Measurements from ENCODE around the gene RIPOR3. TPM values are rescaled to one million over a fixed set of nuclear protein-coding genes. Genes with fewer than 3 reads are reported as not detected.
"Not testable (repeated sequence)": the region's sequence is repeated elsewhere in the genome, so short reads cannot be mapped to it uniquely, and the experiment has no call there.

The RIPOR3 gene
- total and polyA plus RNA-seq, 2 donors from 2014 or later: 10.5 to 14.6 TPM

DNA sequence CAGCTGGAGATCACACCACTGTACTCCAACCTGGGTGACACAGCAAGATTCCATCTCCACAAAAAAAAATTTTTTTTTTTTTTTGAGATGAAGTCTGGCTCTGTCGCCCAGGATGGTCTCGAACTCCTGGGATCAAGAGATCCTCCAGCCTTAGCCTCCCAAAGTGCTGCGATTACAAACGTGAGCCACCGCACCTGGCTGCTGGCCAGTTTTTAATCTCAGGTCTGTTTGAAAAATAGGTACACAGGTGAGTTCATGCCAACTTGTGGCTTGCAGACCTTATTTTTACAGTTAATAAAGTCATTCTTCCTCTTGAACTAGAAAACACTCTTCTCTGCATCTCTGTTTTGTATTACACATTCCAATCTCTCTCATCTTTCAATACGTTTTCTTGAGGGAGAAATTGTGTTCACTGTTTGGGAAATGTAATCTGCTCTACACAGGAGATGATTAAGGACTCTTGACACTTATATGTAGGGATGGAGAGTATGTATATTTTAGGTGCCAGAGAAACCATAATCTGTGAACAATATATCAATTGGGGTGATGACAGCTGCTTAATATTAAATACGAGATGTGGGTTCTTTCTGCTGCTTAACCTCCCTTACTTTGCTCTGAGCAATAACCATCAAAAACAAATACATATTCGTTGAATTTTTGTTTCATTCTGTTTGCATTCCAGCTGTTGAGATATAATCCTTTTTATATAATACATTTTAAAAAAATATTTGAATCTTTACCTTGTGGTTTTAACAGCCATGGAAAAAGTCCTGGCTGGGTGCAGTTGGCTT lies 17.7 kb upstream of the RIPOR3 start:
- no peaks in the 10 kb centered on the region for H3K9me3 ChIP-seq (ENCODE audit: control insufficient read depth in 2 of 3, insufficient read depth in 1 of 3, low read length in 3 of 3)
- no peaks in the 10 kb centered on the region for H3K27me3 ChIP-seq (ENCODE audit: control insufficient read depth, insufficient read depth, low read length)
- intact Hi-C loops (cut with DNase I): no loop called here
- H3K27ac ChIP-seq (ENCODE audit: low read depth in 2 of 2, low read length in 2 of 2): no peak overlapping the region
- no peaks in the 10 kb centered on the region for H3K36me3 ChIP-seq (ENCODE audit: control insufficient read depth in 2 of 3, insufficient read depth in 3 of 3, low read length in 3 of 3)
- TF ChIP-seq, protein P1, sequence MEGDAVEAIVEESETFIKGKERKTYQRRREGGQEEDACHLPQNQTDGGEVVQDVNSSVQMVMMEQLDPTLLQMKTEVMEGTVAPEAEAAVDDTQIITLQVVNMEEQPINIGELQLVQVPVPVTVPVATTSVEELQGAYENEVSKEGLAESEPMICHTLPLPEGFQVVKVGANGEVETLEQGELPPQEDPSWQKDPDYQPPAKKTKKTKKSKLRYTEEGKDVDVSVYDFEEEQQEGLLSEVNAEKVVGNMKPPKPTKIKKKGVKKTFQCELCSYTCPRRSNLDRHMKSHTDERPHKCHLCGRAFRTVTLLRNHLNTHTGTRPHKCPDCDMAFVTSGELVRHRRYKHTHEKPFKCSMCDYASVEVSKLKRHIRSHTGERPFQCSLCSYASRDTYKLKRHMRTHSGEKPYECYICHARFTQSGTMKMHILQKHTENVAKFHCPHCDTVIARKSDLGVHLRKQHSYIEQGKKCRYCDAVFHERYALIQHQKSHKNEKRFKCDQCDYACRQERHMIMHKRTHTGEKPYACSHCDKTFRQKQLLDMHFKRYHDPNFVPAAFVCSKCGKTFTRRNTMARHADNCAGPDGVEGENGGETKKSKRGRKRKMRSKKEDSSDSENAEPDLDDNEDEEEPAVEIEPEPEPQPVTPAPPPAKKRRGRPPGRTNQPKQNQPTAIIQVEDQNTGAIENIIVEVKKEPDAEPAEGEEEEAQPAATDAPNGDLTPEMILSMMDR (IDR thresholded peaks at IDR 0.05; ENCODE audit: borderline replicate concordance, extremely low read depth, insufficient read depth): no peak
- H3K4me3 ChIP-seq (ENCODE audit: low read length in 3 of 3): no peak overlapping the region
- FAIRE-seq (no peak), DNase-seq (no peak)
- H3K9ac ChIP-seq (ENCODE audit: low read length in 3 of 3): no peak overlapping the region
- H3K4me1 ChIP-seq (ENCODE audit: control insufficient read depth in 2 of 3, insufficient read depth in 2 of 3, low read depth in 1 of 3, low read length in 3 of 3): peaks cover 0 to 5% (median 3%) of the 10 kb centered on the region in 3 donors

DNA sequence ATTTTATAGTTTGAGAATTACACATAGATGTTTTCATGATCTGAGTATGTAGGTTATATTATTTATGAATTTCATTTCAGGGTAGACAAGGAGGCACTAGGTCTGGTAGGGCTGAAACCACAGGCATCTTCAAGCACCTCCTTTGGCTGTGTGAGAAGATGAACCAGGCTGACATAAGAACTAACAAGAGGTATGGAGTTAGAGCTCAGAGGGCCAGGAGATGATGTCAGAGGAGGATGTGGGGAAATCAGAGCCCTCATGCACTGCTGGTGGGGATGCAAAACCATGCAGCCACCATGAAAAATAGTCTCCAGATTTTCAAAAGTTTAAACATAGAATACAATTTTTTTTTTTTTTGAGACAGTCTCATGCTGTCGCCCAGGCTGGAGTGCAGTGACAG lies 13.6 kb upstream of the RIPOR3 start:
- FAIRE-seq (no peak), DNase-seq (no peak)
- Histone ChIP-seq H3K4me3 (ENCODE audit: low read length in 3 of 3) (no peak overlapping the region), H3K4me1 (ENCODE audit: control insufficient read depth in 2 of 3, insufficient read depth in 2 of 3, low read depth in 1 of 3, low read length in 3 of 3) (peaks cover 0 to 3% (median 2%) of the 10 kb centered on the region in 3 donors), H3K27me3 (ENCODE audit: control insufficient read depth, insufficient read depth, low read length) (no peaks in the 10 kb centered on the region), H3K9ac (ENCODE audit: low read length in 3 of 3) (no peak overlapping the region), H3K36me3 (ENCODE audit: control insufficient read depth in 2 of 3, insufficient read depth in 3 of 3, low read length in 3 of 3) (no peaks in the 10 kb centered on the region), H3K9me3 (ENCODE audit: control insufficient read depth in 2 of 3, insufficient read depth in 1 of 3, low read length in 3 of 3) (no peaks in the 10 kb centered on the region), H3K27ac (ENCODE audit: low read depth in 2 of 2, low read length in 2 of 2) (no peak overlapping the region)
- intact Hi-C loops (cut with DNase I): no loop called here
- TF ChIP-seq, protein P1 (IDR thresholded peaks at IDR 0.05; ENCODE audit: borderline replicate concordance, extremely low read depth, insufficient read depth): no peak

DNA sequence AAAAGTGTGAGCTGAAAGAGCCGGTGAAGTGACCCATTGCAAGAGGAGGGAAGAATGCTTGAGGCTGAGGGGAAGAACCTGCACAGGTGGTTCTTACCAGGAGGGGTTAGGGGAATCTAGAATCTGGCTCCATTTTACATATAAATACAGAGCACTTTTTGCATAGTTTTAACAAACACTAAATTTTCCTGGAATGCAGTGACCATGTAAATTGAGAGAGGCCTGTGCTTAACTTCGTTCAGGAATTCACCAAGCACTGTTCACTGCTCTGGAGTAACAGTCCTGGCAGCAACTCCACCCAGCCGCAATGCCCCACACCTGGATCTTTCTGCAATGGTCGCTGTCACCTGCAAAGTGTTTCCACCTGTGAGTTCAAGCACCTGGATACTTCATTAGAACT lies 13.2 kb upstream of the RIPOR3 start:
- no peak overlapping the region for H3K4me3 ChIP-seq (ENCODE audit: low read length in 3 of 3)
- intact Hi-C loops (cut with DNase I): no loop called here
- no peak for FAIRE-seq
- no peak overlapping the region for H3K9ac ChIP-seq (ENCODE audit: low read length in 3 of 3)
- no peak overlapping the region for H3K27ac ChIP-seq (ENCODE audit: low read depth in 2 of 2, low read length in 2 of 2)
- peaks cover 0 to 3% (median 2%) of the 10 kb centered on the region in 3 donors for H3K4me1 ChIP-seq (ENCODE audit: control insufficient read depth in 2 of 3, insufficient read depth in 2 of 3, low read depth in 1 of 3, low read length in 3 of 3)
- TF ChIP-seq, protein P1 (IDR thresholded peaks at IDR 0.05; ENCODE audit: borderline replicate concordance, extremely low read depth, insufficient read depth): no peak
- DNase-seq: no peak
- H3K36me3 ChIP-seq (ENCODE audit: control insufficient read depth in 2 of 3, insufficient read depth in 3 of 3, low read length in 3 of 3): no peaks in the 10 kb centered on the region
- no peaks in the 10 kb centered on the region for H3K27me3 ChIP-seq (ENCODE audit: control insufficient read depth, insufficient read depth, low read length)
- H3K9me3 ChIP-seq (ENCODE audit: control insufficient read depth in 2 of 3, insufficient read depth in 1 of 3, low read length in 3 of 3): no peaks in the 10 kb centered on the region

DNA sequence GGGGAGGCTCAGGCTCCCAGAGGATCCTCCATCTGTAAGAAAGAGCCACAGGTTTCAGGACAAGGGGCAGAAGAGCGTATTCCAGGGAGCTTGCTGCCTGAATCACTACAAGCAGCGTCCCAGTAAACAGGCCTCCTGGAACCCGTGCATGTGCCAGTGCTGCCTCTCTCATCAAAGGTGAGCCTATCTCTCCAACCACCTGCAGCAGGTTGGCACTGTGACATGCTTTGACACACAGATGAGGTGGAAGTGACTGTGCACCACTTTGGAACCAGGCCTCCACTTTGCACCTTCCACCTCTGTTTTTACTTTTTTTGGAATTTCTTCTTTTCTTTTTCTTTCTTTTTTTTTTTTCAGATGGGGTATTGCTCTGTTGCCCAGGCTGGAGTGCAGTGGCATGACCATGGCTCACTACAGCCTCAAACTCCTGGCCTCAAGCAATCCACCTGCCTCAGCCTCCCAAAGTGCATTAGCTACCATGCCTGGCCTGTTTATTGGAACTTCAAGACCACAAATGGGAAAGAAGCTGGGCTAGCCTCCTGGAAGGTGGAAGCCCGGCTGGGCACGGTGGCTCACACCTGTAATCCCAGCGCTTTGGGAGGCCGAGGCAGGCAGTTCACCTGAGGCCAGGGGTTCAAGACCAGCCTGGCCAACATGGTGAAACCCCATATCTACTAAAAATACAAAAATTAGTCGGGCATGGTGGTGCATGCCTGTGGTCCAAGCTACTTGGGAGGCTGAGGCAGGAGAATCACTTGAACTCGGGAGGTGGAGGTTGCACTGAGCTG lies 12.5 kb upstream of the RIPOR3 start:
- H3K27me3 ChIP-seq (ENCODE audit: control insufficient read depth, insufficient read depth, low read length); intact Hi-C loops (cut with DNase I); DNase-seq; H3K27ac ChIP-seq (ENCODE audit: low read depth in 2 of 2, low read length in 2 of 2); H3K9me3 ChIP-seq (ENCODE audit: control insufficient read depth in 2 of 3, insufficient read depth in 1 of 3, low read length in 3 of 3); H3K36me3 ChIP-seq (ENCODE audit: control insufficient read depth in 2 of 3, insufficient read depth in 3 of 3, low read length in 3 of 3); H3K4me1 ChIP-seq (ENCODE audit: control insufficient read depth in 2 of 3, insufficient read depth in 2 of 3, low read depth in 1 of 3, low read length in 3 of 3); FAIRE-seq; H3K4me3 ChIP-seq (ENCODE audit: low read length in 3 of 3); H3K9ac ChIP-seq (ENCODE audit: low read length in 3 of 3): not testable (repeated sequence)

Measured in kidney (tissue), 14 donors.